NT2/D1 (cell line): ENCODE data around the gene RUBCN.
"Not testable (repeated sequence)": the region's sequence is repeated elsewhere in the genome, so short reads cannot be mapped to it uniquely, and the experiment has no call there.

ENCODE experiments used
- SUZ12 ChIP-seq: IDR thresholded peaks from 2 replicates; pipeline ENCODE4 v1.6.1; 2011; ENCODE audit not compliant: insufficient read length, insufficient read depth; ENCODE audit errors: extremely low read depth
- YY1 ChIP-seq: IDR thresholded peaks from 2 replicates; pipeline ENCODE4 v1.6.1; 2011; ENCODE audit not compliant: insufficient read length, insufficient read depth
- ZNF274 ChIP-seq: IDR thresholded peaks from 2 replicates; pipeline ENCODE4 v1.6.1; 2011; ENCODE audit warnings: mild to moderate bottlenecking, low read depth, low read length

DNA sequence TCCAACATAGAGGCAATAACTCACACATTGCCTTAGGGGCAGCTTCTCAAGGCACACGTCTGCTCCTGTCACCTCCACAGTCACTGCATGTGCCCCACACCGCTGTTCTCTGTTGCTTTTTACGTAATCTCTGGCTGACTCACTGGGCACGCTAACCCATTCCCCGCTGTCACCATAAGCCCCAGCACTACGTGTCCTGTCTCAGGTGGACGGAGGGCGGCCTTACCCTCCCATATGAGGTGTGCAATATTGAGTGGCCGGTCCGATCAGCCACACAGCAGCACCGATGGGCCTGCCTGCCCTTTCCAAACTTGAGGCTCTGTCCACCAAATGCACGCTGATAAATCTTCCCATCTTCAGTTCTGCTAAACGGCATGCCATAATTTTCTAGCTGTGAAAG is 115.2 kb downstream of the RUBCN start:
- not testable (repeated sequence) for TF ChIP-seq ZNF274, SUZ12, YY1
